HG03575 (cell line): ENCODE results near the gene OR2T6.
"Not testable (repeated sequence)": the region's sequence is repeated elsewhere in the genome, so short reads cannot be mapped to it uniquely, and the experiment has no call there.

Experiments
- ATAC-seq: cut with Tn5 transposase; IDR thresholded peaks from one replicate; pipeline ENCODE4 v1.9.1; 2021; ENCODE audit not compliant: unreplicated experiment, insufficient number of reproducible peaks, low FRiP score; ENCODE audit errors: extremely low read depth

OR2T6 gene

DNA sequence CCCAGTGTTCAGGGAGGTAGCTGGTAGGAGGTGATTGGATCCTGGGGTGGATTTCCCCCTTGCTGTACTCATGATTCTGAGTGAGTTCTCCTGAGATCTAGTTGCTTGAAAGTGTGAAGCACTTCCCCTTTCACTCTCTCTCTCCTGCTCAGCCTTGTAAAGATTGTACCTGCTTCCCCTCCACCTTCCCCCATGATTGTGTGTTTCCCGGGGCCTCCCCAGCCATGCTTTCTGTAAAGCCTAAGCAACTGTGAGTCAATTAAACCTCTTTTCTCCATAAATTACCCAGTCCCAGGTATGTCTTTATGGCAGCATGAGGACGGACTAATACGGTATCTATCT lies 52.6 kb downstream of the OR2T6 start:
- ATAC-seq, result peak; percentile 83

DNA sequence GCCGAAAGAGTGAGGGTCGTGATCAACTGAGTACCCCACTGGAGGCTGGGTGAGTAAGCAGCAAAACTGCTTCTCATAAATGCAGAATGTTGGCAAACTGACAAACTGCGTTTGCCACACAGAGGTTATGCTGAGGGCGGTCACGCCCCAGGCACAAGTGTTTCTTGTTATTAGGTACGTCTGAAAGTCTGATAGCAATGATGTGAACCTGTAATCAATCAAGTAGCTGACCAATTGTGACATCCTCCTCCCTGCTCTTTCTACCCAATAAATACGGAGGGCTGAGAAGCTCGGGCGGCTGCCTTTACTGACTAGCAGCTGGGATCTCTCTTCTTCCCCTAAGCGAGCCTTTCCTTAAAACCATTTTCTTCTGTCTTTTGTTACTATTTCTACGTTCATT lies 56.1 kb downstream of the OR2T6 start:
- not testable (repeated sequence) for ATAC-seq

GRCh38 chr1:248432201-248432600 lies 56.7 kb downstream of the OR2T6 start:
- ATAC-seq, result not testable (repeated sequence)

- not testable (repeated sequence) for ATAC-seq
Measured at GRCh38 chr1:248433811-248434415, 58.4 kb downstream of the OR2T6 start.

DNA sequence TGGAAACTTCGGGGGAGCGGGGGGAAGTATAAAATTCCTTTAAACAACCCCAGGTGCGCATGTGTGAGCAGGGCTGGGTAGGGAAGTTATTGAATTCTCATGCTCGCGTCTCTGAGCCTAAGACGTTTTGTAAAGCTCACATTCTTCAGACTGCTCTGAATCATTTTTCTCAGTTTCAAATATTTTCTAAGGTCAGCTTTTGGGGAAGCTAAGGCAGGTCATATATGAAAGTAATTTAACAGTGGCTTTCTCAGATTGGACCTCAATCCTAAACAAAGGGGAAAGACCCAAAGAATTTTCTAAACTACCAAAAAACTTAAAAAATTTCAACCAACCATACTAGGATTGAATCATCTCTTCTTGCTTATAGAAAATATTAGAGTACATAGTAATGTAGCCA lies 59.4 kb downstream of the OR2T6 start:
- ATAC-seq, result not testable (repeated sequence)

DNA sequence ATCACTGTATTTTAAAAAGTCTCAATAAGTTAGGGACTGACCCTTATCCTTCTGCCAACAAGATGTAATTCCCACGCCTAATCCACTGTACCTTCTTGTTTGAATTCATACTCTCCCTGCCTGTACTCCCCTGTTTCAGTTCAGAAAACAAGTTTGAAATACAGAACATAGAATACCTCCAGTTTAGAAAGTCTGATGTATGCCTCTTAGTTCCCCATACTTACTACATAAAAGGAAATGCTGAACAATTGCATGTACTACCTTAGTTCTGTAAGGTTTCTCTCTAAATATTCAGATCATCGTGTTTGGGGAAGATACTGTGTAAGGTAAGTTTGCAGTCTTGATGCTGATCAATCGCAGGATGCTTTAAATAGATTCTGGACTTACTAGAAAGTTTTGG lies 60.8 kb downstream of the OR2T6 start:
- not testable (repeated sequence) for ATAC-seq

DNA sequence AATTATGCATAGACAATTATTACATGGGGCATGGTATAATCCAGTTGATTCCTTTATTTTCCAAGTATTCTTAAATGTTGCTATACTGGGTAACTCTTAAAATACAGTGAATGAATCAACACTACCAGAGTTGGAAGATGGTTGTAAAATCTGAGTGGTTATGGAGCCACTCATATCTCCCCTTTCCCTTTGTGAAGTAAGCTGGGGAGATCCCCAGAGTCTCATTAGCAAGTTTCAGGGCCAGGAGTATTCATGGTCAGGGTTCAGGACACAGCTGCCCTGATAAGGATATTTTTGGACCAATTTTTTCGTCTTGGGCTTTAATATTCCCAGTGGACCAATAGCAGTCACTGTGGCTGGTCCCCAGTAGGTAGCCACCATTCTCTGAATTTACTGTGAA lies 63.1 kb downstream of the OR2T6 start:
- ATAC-seq, result not testable (repeated sequence)

DNA sequence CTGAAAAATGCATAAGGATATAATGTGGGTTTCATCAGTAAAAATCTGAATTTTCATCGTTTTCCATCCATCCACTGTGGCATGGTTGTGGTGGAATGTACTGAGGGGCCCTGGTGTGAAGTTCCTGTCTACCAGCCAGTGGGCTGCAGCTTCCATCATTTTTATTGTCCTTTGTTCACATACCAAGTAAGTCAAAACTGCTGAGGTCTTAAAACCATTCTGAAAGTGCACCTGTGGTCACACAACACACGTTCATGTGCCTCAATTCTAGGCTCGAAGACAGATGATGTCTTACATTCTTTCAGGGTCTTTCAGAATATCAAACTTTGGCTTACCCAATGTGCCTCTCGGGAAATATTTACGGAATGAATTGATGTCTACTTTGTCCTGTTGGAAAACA lies 63.7 kb downstream of the OR2T6 start:
- not testable (repeated sequence) for ATAC-seq
